DOHH2 (cell line): ENCODE data around the gene ZNF512.

ENCODE experiments used
- H3F3A ChIP-seq: fragments of 200-600 bp; sonication (generic), shearing (Covaris generic); 2 replicates; pipeline ENCODE4 v1.6.0; 2016; ENCODE audit warnings: antibody characterized with exemption, mild to moderate bottlenecking; ENCODE audit not compliant: control insufficient read depth, insufficient read depth
- H3K27ac ChIP-seq: fragments of 200-600 bp; sonication (generic); 2 replicates; pipeline ENCODE4 v1.5.1; 2014; ENCODE audit warnings: low read depth, mild to moderate bottlenecking, low read length, moderate library complexity
- H3K27me3 ChIP-seq: fragments of 200-600 bp; sonication (generic); 2 replicates; pipeline ENCODE4 v1.6.1; 2014; ENCODE audit warnings: mild to moderate bottlenecking, low read length, mixed read lengths; ENCODE audit not compliant: control insufficient read depth
- H3K36me3 ChIP-seq: fragments of 200-600 bp; sonication (generic); 2 replicates; pipeline ENCODE4 v1.6.1; 2014; ENCODE audit warnings: mild to moderate bottlenecking, low read length, moderate library complexity, mixed read lengths; ENCODE audit not compliant: control insufficient read depth
- H3K4me1 ChIP-seq: fragments of 200-600 bp; sonication (generic); 2 replicates; pipeline ENCODE4 v1.6.1; 2014; ENCODE audit warnings: mild to moderate bottlenecking, low read length, mixed read lengths; ENCODE audit not compliant: control insufficient read depth
- H3K4me2 ChIP-seq: fragments of 200-600 bp; sonication (generic); 2 replicates; pipeline ENCODE4 v1.6.0; 2014; ENCODE audit warnings: mild to moderate bottlenecking, low read length, moderate library complexity
- H3K4me3 ChIP-seq: fragments of 200-600 bp; sonication (generic); 2 replicates; pipeline ENCODE4 v1.5.1; 2014; ENCODE audit warnings: mild to moderate bottlenecking, low read length, mixed read lengths
- H3K79me2 ChIP-seq: fragments of 200-600 bp; sonication (generic); 2 replicates; pipeline ENCODE4 v1.6.1; 2014; ENCODE audit warnings: mild to moderate bottlenecking, low read length, mixed read lengths; ENCODE audit not compliant: control insufficient read depth
- H3K9me2 ChIP-seq: fragments of 200-600 bp; sonication (generic); replicated peaks from 2 replicates; pipeline ENCODE4 v1.6.1; 2014; ENCODE audit warnings: mild to moderate bottlenecking, low read length, mixed read lengths; ENCODE audit not compliant: control insufficient read depth
- H3K9me3 ChIP-seq: fragments of 200-600 bp; sonication (generic); 2 replicates; pipeline ENCODE4 v1.6.1; 2014; ENCODE audit warnings: antibody characterized with exemption, low read length, mixed read lengths; ENCODE audit not compliant: control insufficient read depth, insufficient read depth
- H4K20me1 ChIP-seq: fragments of 200-600 bp; sonication (generic); 2 replicates; pipeline ENCODE4 v1.6.0; 2014; ENCODE audit warnings: low read depth, mild to moderate bottlenecking, antibody characterized with exemption, low read length, moderate library complexity; ENCODE audit not compliant: control insufficient read depth, insufficient read depth
- EZH2phosphoT487 ChIP-seq: fragments of 200-600 bp; sonication (generic); IDR thresholded peaks from 2 replicates; pipeline ENCODE4 v1.6.1; 2017; ENCODE audit warnings: borderline replicate concordance, mild to moderate bottlenecking, antibody characterized with exemption, low read length, moderate library complexity, mixed read lengths
- TF ChIP-seq, protein P1 (sequence below): fragments of 200-600 bp; sonication (generic); IDR thresholded peaks from one replicate; pipeline ENCODE4 v1.5.1; 2014; ENCODE audit warnings: antibody characterized with exemption, mild to moderate bottlenecking, low read depth, low read length; ENCODE audit not compliant: poor library complexity, severe bottlenecking

Gene ZNF512

DNA sequence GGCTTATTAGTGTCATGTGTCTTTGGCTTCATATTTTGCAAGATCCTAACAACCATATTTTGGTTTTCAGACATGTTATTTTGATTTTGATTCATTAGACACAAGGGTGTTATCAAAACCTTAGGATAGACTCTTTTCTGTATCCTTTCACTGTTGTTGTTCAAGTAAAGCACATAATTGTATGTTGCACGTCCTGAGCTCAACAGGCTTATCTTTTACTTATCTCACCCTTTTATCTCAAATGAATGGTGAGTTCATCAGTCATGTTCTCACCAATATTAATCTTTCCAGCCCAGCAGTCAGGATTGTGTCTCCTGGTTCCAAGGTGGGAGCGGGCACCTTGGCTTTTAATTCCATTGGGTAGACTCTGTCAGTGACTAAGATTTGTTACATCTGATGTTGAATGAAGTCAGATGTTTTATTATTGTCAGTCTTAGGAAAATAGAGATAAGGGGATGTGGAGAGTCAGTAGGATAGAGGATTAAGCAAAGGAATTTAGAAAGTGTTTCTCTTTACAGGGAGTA lies 57.9 kb downstream of the ZNF512 start:
- no peaks in the 10 kb centered on the region for H3K9me2 ChIP-seq
- no peak for TF ChIP-seq EZH2phosphoT487
- TF ChIP-seq, protein P1, sequence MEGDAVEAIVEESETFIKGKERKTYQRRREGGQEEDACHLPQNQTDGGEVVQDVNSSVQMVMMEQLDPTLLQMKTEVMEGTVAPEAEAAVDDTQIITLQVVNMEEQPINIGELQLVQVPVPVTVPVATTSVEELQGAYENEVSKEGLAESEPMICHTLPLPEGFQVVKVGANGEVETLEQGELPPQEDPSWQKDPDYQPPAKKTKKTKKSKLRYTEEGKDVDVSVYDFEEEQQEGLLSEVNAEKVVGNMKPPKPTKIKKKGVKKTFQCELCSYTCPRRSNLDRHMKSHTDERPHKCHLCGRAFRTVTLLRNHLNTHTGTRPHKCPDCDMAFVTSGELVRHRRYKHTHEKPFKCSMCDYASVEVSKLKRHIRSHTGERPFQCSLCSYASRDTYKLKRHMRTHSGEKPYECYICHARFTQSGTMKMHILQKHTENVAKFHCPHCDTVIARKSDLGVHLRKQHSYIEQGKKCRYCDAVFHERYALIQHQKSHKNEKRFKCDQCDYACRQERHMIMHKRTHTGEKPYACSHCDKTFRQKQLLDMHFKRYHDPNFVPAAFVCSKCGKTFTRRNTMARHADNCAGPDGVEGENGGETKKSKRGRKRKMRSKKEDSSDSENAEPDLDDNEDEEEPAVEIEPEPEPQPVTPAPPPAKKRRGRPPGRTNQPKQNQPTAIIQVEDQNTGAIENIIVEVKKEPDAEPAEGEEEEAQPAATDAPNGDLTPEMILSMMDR: no peak
- H3K9me3 ChIP-seq: no peaks in the 10 kb centered on the region
- H3K4me1 ChIP-seq: no peaks in the 10 kb centered on the region
- 0 out of 2 replicates have a peak, but pooled peaks cover 3% of the 10 kb centered on the region for H3F3A ChIP-seq
- no peak overlapping the region for H3K4me2 ChIP-seq
- H3K4me3 ChIP-seq: no peak overlapping the region
- H3K27ac ChIP-seq: no peak overlapping the region
- H4K20me1 ChIP-seq: no peaks in the 10 kb centered on the region
- peaks cover 65% of the 10 kb centered on the region for H3K36me3 ChIP-seq
- H3K27me3 ChIP-seq: no peaks in the 10 kb centered on the region
- H3K79me2 ChIP-seq: no peaks in the 10 kb centered on the region

DNA sequence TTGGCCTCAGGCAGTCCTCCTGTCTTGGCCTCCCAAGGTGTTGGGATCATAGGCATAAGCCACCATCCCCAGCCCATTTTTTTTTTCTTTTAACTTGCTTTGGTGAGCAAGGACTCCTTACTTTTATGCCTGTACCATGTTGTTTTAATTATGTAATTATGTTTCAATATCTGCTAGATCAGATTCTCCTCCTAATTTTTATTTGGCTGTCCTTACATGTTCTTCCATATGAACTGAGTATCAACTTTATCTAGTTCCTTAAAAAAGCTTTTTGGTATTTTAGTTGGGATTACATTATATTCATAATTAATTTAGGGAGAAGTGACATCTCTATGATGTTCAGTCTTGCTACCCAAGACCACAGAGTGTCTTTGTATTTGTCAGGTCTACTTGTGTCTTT lies 62.4 kb downstream of the ZNF512 start:
- no peaks in the 10 kb centered on the region for H3K9me2 ChIP-seq
- H3F3A ChIP-seq: 0 out of 2 replicates have a peak, but pooled peaks cover 3% of the 10 kb centered on the region
- H4K20me1 ChIP-seq: no peaks in the 10 kb centered on the region
- H3K79me2 ChIP-seq: no peaks in the 10 kb centered on the region
- no peaks in the 10 kb centered on the region for H3K27me3 ChIP-seq
- TF ChIP-seq, protein P1: no peak
- TF ChIP-seq EZH2phosphoT487: no peak
- H3K4me1 ChIP-seq: no peaks in the 10 kb centered on the region
- no peak overlapping the region for H3K4me2 ChIP-seq
- H3K27ac ChIP-seq: no peak overlapping the region
- no peaks in the 10 kb centered on the region for H3K9me3 ChIP-seq
- H3K36me3 ChIP-seq: peaks cover 59% of the 10 kb centered on the region
- no peak overlapping the region for H3K4me3 ChIP-seq

DNA sequence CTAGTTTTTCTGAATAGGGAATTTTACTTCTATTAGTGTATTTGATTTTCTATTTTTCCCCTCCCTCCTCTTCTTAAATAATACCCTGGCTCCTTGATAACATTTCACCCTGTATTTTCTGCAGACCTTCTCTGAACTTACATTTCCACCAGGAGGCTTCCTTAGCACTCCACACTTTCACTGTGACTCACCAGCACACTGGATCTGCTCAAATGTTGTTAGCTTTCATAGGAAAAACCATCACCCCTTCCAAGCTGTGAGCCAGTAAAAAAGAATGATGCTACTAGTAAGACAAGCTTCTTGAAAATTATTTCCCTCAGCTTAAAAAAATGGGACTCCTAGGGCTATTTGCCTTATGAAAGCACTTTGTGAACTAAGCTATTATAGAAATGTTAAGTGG lies 64.4 kb downstream of the ZNF512 start:
- Histone ChIP-seq H3K79me2 (no peaks in the 10 kb centered on the region), H3K9me2 (no peaks in the 10 kb centered on the region), H3K36me3 (peaks cover 61% of the 10 kb centered on the region), H3K27me3 (no peaks in the 10 kb centered on the region), H3K4me1 (no peaks in the 10 kb centered on the region), H3K27ac (no peak overlapping the region), H3F3A (no peaks in the 10 kb centered on the region), H3K9me3 (no peaks in the 10 kb centered on the region), H4K20me1 (no peaks in the 10 kb centered on the region), H3K4me2 (no peak overlapping the region), H3K4me3 (no peak overlapping the region)
- TF ChIP-seq, protein P1: no peak
- no peak for TF ChIP-seq EZH2phosphoT487
